Lower leg skin (tissue), 3 donors: ENCODE data around the gene SMU1.

ENCODE experiments used
- CTCF ChIP-seq, 3 donors: fragments of 450-650 bp; IDR thresholded peaks; one replicate each; pipeline ENCODE4 v1.5.1; 2016; ENCODE audit warnings: antibody characterized with exemption in 3 of 3, mild to moderate bottlenecking in 3 of 3, moderate library complexity in 2 of 3
- POLR2A ChIP-seq, 2 donors: fragments of 450-650 bp; IDR thresholded peaks; one replicate each; pipeline ENCODE4 v1.6.1; 2016 to 2017; ENCODE audit warnings: antibody characterized with exemption in 2 of 2, mild to moderate bottlenecking in 1 of 2, moderate library complexity in 1 of 2

GRCh38 chr9:33044162-33044673 is 32.3 kb downstream of the SMU1 start:
- TF ChIP-seq CTCF (IDR thresholded peaks at IDR 0.05) (no peak), POLR2A (IDR thresholded peaks at IDR 0.05) (no peak)
